IMR-90 (cell line): ENCODE measurements around the gene USP54.

Source experiments
- CEBPB ChIP-seq: IDR thresholded peaks from 2 replicates; pipeline ENCODE4 v1.6.1; 2012; ENCODE audit warnings: low read depth, low read length, improper control_type of control experiment
- CHD1 ChIP-seq: IDR thresholded peaks from 2 replicates; pipeline ENCODE4 v1.6.1; 2012; ENCODE audit warnings: low read depth, low read length, improper control_type of control experiment
- FOS ChIP-seq: fragments of 150-350 bp; IDR thresholded peaks from 2 replicates; pipeline ENCODE4 v1.6.1; 2016; ENCODE audit warnings: low read depth, low read length
- MAFK ChIP-seq: IDR thresholded peaks from 2 replicates; pipeline ENCODE4 v1.6.1; 2012; ENCODE audit warnings: low read depth, low read length, improper control_type of control experiment
- MAZ ChIP-seq: IDR thresholded peaks from 2 replicates; pipeline ENCODE4 v1.6.1; 2012; ENCODE audit warnings: low read depth, mild to moderate bottlenecking, low read length, improper control_type of control experiment, moderate library complexity, borderline replicate concordance
- MXI1 ChIP-seq: IDR thresholded peaks from 2 replicates; pipeline ENCODE4 v1.6.1; 2012; ENCODE audit warnings: low read depth, mild to moderate bottlenecking, low read length, moderate library complexity, borderline replicate concordance
- POLR2A ChIP-seq: IDR thresholded peaks from 2 replicates; pipeline ENCODE4 v1.6.1; 2012; ENCODE audit warnings: mild to moderate bottlenecking, low read depth, low read length
- RFX5 ChIP-seq: IDR thresholded peaks from 2 replicates; pipeline ENCODE4 v1.8.0; 2012; ENCODE audit warnings: low read depth, mild to moderate bottlenecking, low read length, moderate library complexity
- TF ChIP-seq, protein P1 (sequence below): fragments of 150-350 bp; IDR thresholded peaks from 2 replicates; pipeline ENCODE4 v1.6.1; 2017; ENCODE audit warnings: mild to moderate bottlenecking, antibody characterized with exemption, low read length, low read depth
- TF ChIP-seq, protein P2 (sequence below): conservative IDR thresholded peaks from 2 replicates; pipeline ENCODE4 v1.5.1; 2012; ENCODE audit warnings: mild to moderate bottlenecking, low read depth, low read length, improper control_type of control experiment

DNA sequence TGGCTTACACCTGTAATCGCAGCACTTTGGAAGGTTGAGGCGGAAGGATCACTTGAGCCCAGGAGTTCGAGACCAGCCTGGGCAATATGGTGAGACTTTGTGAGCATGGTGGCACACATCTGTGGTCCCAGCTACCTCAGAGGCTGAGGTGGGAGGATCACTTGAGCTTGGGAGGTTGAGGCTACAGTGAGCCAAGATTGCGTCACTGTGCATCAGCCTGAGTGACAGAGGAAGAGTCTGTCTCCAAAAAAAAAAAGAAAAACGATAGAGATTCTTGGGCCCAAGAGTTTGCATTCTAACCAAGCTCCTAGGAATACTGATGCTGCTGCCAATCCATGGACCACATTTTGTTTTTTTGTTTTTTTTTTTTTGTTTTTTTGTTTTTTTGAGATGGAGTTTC is 38.0 kb upstream of the USP54 start:
- TF ChIP-seq, protein P1, sequence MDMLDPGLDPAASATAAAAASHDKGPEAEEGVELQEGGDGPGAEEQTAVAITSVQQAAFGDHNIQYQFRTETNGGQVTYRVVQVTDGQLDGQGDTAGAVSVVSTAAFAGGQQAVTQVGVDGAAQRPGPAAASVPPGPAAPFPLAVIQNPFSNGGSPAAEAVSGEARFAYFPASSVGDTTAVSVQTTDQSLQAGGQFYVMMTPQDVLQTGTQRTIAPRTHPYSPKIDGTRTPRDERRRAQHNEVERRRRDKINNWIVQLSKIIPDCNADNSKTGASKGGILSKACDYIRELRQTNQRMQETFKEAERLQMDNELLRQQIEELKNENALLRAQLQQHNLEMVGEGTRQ, result no peak
- TF ChIP-seq, protein P2, sequence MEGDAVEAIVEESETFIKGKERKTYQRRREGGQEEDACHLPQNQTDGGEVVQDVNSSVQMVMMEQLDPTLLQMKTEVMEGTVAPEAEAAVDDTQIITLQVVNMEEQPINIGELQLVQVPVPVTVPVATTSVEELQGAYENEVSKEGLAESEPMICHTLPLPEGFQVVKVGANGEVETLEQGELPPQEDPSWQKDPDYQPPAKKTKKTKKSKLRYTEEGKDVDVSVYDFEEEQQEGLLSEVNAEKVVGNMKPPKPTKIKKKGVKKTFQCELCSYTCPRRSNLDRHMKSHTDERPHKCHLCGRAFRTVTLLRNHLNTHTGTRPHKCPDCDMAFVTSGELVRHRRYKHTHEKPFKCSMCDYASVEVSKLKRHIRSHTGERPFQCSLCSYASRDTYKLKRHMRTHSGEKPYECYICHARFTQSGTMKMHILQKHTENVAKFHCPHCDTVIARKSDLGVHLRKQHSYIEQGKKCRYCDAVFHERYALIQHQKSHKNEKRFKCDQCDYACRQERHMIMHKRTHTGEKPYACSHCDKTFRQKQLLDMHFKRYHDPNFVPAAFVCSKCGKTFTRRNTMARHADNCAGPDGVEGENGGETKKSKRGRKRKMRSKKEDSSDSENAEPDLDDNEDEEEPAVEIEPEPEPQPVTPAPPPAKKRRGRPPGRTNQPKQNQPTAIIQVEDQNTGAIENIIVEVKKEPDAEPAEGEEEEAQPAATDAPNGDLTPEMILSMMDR, result no peak
- TF ChIP-seq CEBPB (0 out of 2 replicates have a peak, but pooled peaks have one; percentile 15), RFX5 (no peak), FOS (no peak), POLR2A (no peak), CHD1 (no peak), MXI1 (no peak), MAZ (no peak), MAFK (no peak)
